Measurements from ENCODE around the gene ENTPD3. TPM values are rescaled to one million over a fixed set of nuclear protein-coding genes. Genes with fewer than 3 reads are reported as not detected.

Gene ENTPD3
- total RNA-seq, 2 donors from 2014 or later = 0.12 to 0.59 TPM

- no peak overlapping the region for H3K27ac ChIP-seq
Observed at GRCh38 chr3:40355410-40355809, 31.6 kb upstream of the ENTPD3 start.

GRCh38 chr3:40358454-40358853 lies 28.5 kb upstream of the ENTPD3 start:
- TF ChIP-seq CTCF (IDR thresholded peaks at IDR 0.05) = no peak
- Histone ChIP-seq H3K4me3 (no peak overlapping the region), H3K4me1 (no peaks in the 10 kb centered on the region), H3K27me3 (no peaks in the 10 kb centered on the region), H3K9me3 (no peaks in the 10 kb centered on the region), H3K36me3 (no peaks in the 10 kb centered on the region), H3K27ac (no peak overlapping the region)
- DNase-seq (ENCODE audit: low spot score) = no peak

More at GRCh38 chr3:40355410-40355809, 31.6 kb upstream of the ENTPD3 start:
- Histone ChIP-seq H3K4me1 (no peaks in the 10 kb centered on the region), H3K27me3 (no peaks in the 10 kb centered on the region), H3K36me3 (no peaks in the 10 kb centered on the region), H3K4me3 (no peak overlapping the region), H3K9me3 (no peaks in the 10 kb centered on the region)
- TF ChIP-seq CTCF (IDR thresholded peaks at IDR 0.05) = no peak
- DNase-seq (ENCODE audit: low spot score) = no peak

GRCh38 chr3:40363674-40364073 lies 23.3 kb upstream of the ENTPD3 start:
- no peak overlapping the region for H3K4me3 ChIP-seq
- H3K36me3 ChIP-seq = no peaks in the 10 kb centered on the region
- DNase-seq (ENCODE audit: low spot score) = no peak
- TF ChIP-seq CTCF (IDR thresholded peaks at IDR 0.05) = no peak
- H3K27me3 ChIP-seq = no peaks in the 10 kb centered on the region
- H3K9me3 ChIP-seq = no peaks in the 10 kb centered on the region
- H3K27ac ChIP-seq = no peak overlapping the region
- peaks cover 0 to 11% of the 10 kb centered on the region in 2 donors for H3K4me1 ChIP-seq

- Histone ChIP-seq H3K4me3 (no peak overlapping the region), H3K27me3 (no peaks in the 10 kb centered on the region), H3K4me1 (peaks cover 0 to 11% of the 10 kb centered on the region in 2 donors), H3K27ac (no peak overlapping the region), H3K36me3 (no peaks in the 10 kb centered on the region), H3K9me3 (no peaks in the 10 kb centered on the region)
- DNase-seq (ENCODE audit: low spot score) = no peak
- no peak for TF ChIP-seq CTCF (IDR thresholded peaks at IDR 0.05)
Observed at GRCh38 chr3:40366203-40367162, 20.5 kb upstream of the ENTPD3 start.

- Histone ChIP-seq H3K9me3 (no peaks in the 10 kb centered on the region), H3K27me3 (no peaks in the 10 kb centered on the region), H3K4me3 (no peak overlapping the region), H3K36me3 (no peaks in the 10 kb centered on the region), H3K4me1 (peaks cover 0 to 11% of the 10 kb centered on the region in 2 donors), H3K27ac (no peak overlapping the region)
- no peak for TF ChIP-seq CTCF (IDR thresholded peaks at IDR 0.05)
- no peak for DNase-seq (ENCODE audit: low spot score)
Observed at GRCh38 chr3:40369716-40370115, 17.3 kb upstream of the ENTPD3 start.
